Heart right ventricle (tissue), 16 donors: ENCODE data around the gene GNPDA1. TPM values are rescaled to one million over a fixed set of nuclear protein-coding genes. Genes with fewer than 3 reads are reported as not detected.
A peak's percentile ranks its signal among the peaks of the same experiment; 100 is the strongest.

Source experiments
- ATAC-seq, 8 donors: fragments of 200-7000 bp; cut with Tn5 transposase; one replicate each; pipeline ENCODE4 v1.9.1; 2020; ENCODE audit warnings: mild to moderate bottlenecking in 8 of 8, moderate library complexity in 8 of 8, moderate number of reproducible peaks in 1 of 8
- DNase-seq, 2 donors: peaks; one replicate each; pipeline ENCODE4 v3.0.0-alpha.2; 2020
- H3K27ac ChIP-seq, 10 donors: fragments of 200-600 bp; sonication (generic) in 2 of 10; one replicate each; pipeline versions ENCODE4 v1.5.0 to v1.8.0; 2020 to 2022; ENCODE audit warnings: mild to moderate bottlenecking in 3 of 10
- H3K27me3 ChIP-seq, 7 donors: fragments of 200-600 bp; one replicate each; pipeline ENCODE4 v1.8.0; 2021 to 2022; ENCODE audit warnings: mild to moderate bottlenecking in 2 of 7
- H3K36me3 ChIP-seq, 9 donors: fragments of 200-600 bp; sonication (generic) in 1 of 9; one replicate each; pipeline versions ENCODE4 v1.5.0 to v1.8.0; 2020 to 2022; ENCODE audit warnings: mild to moderate bottlenecking in 2 of 9
- H3K4me1 ChIP-seq, 9 donors: fragments of 200-600 bp; sonication (generic) in 1 of 9; one replicate each; pipeline versions ENCODE4 v1.5.0 to v1.8.0; 2020 to 2022; ENCODE audit warnings: mild to moderate bottlenecking in 4 of 9
- H3K4me3 ChIP-seq, 10 donors: fragments of 200-600 bp; sonication (generic) in 2 of 10; one replicate each; pipeline versions ENCODE4 v1.5.0 to v1.8.0; 2020 to 2022; ENCODE audit warnings: mild to moderate bottlenecking in 7 of 10, moderate library complexity in 2 of 10
- H3K9me3 ChIP-seq, 11 donors: fragments of 200-600 bp in 10 of 11; sonication (generic) in 2 of 11; one replicate each; pipeline versions ENCODE4 v1.5.0 to v1.8.0; 2013 to 2022; ENCODE audit warnings: mild to moderate bottlenecking in 2 of 11, control low read depth in 1 of 11, moderate library complexity in 1 of 11
- CTCF ChIP-seq, 9 donors: fragments of 200-600 bp; sonication (generic) in 2 of 9; IDR thresholded peaks; one replicate each; pipeline versions ENCODE4 v1.5.0 to v1.8.0; 2021 to 2022; ENCODE audit warnings: antibody characterized with exemption in 9 of 9, mild to moderate bottlenecking in 5 of 9, moderate library complexity in 1 of 9
- WGBS, 2 donors: extraction: QIAGEN DNeasy Blood & Tissue Kit; methylation state at CpG; one replicate each; pipeline ENCODE4 v1.1.7; 2013; ENCODE audit warnings: inconsistent platforms in 1 of 2; 5-methylcytosine and 5-hydroxymethylcytosine counted together
- intact Hi-C, 10 donors: fragments of 100-400 bp; cut with DNase I; formaldehyde crosslinking; loops; one replicate each; pipeline versions ENCODE4 v1.11.1 to v1.14.2; 2022
- long read RNA-seq, 3 donors: library from polyadenylated mRNA; unstranded; transcript quantifications; one replicate each; pipeline ENCODE4 v2.0.0, GENCODE V29; 2020 to 2021
- polyA plus RNA-seq, 2 donors: library from polyadenylated mRNA; stranded (reverse); fragments of 200-250 nt; gene quantifications; one replicate each; pipeline ENCODE4 v1.2.3, GENCODE V29; 2013
- total RNA-seq, 10 donors: library from RNA; stranded (reverse); fragmentation: NEBNext Ultra II Directional in 3 of 10; extraction: Animal tissue kit (Norgen Biotek cat#: 25700) in 3 of 10; gene quantifications; one replicate each; pipeline versions ENCODE4 v1.2.1 to v1.2.4, GENCODE V29; 2021 to 2023
- donor health status: Arrhythmogenic right ventricular cardiomyopathy.
- donor health status: ischemic (EF 13 %, LVEDD 7.1; RV severe dilation, severe dysfunction).
- donor health status: healthy with polysubstance abuse.
- donor health status: DM: no; HTN: yes; CAD: no.
- donor health status: DM: no; HTN: no; CAD: no.
- donor health status: ischemic (EF 25% LVEDD 6.9; RV normal size, moderate dysfunction).
- donor health status: ischemic (EF 25% LVEDD 5.7; RV mildly dilated, moderate dysfunction).
- donor health status: healthy.
- donor health status: DM: yes; HTN: yes; CAD: no.
- donor health status: Ischemic cardiomyopathy.
- donor health status: ischemic (EF 35%, LVEDD 5.7; RV mildly dilated, moderate dysfunction).
- donor health status: nonischemic (EF 11% LVEDD 7.7; RV severe dilation, severe dysfunction).
- donor health status: DM: yes; HTN: yes; CAD: no.
- donor health status: PGD.
- donor health status: ischemic (EF 29% LVEDD 5.4; RV normal size, mild dysfunction).
- donor health status: nonischemic (EF 23%, LVEDD 6.1; RV moderate dilation, normal function).

GNPDA1 gene
- 10 to 100 TPM; 18.9 to 24.3 (median 20.9) TPM for total RNA-seq
- 10 to 100 TPM; 11.6 to 14.3 TPM for polyA plus RNA-seq
- long read RNA-seq, donor 1, transcript GNPDA1-201 (7 exons, 2,273 nt) = major isoform, 24 of 31 reads
- long read RNA-seq, donor 1, partial matches to known transcripts = 0 of 31 reads
- long read RNA-seq, donor 1, other reads (novel, unspliced or antisense) = 3 of 31 reads
- long read RNA-seq, donor 2, transcript GNPDA1-201 (7 exons, 2,273 nt) = major isoform, 29 of 35 reads
- long read RNA-seq, donor 2, partial matches to known transcripts = 1 of 35 reads
- long read RNA-seq, donor 2, other reads (novel, unspliced or antisense) = 4 of 35 reads
- long read RNA-seq, donor 3, transcript GNPDA1-201 (7 exons, 2,273 nt) = major isoform, 47 of 60 reads
- long read RNA-seq, donor 3, transcript GNPDA1-210 (6 exons, 2,980 nt) = minor isoform, 6 of 60 reads
- long read RNA-seq, donor 3, partial matches to known transcripts = 3 of 60 reads
- long read RNA-seq, donor 3, other reads (novel, unspliced or antisense) = 3 of 60 reads

DNA sequence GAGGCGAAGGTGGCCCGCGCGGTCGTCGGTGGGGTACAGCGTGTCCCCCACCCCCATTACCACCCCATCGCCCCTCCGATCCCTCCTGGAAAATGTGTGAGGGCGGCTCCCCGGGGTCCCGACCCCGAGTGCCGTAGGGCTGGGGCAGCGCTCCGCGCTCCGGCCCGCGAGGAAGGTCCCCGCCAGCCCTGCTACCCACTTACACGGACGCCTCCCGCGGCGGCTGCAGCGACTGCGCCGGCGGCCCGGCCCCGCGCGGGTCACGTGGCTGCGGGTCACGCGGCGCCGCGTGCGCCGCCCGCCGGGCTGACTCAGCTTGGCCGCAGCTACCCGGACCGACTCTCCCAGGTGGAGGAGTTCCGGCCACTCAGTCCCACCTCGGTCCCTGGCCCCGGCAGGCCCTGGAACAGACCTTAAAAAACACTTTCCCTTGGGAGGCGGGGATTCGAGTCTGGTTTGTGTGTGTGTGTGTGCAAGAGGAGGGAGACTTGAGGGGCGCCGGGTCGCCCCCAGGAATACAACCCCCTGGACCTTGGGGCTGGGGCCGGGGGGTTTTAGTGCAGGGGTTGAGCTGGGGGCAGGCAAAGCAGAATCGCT is at the start of gene GNPDA1:
TSS of gene GNPDA1 (minus strand) at position 236 of the 597 bp plus-strand sequence. CDS start 992 bp downstream, outside the sequence.
- intact Hi-C loops = loop anchor here in 6 of 10 donors (2.0 to 10.0 kb wide), 7 partner anchors 49 to 692 kb away; partner anchors contain the start of gene NDFIP1 (in 1 of the 6)
- Histone ChIP-seq H3K4me1 (peaks cover 0 to 51% (median 10%) of the 10 kb centered on the region in 9 donors), H3K27ac (peak within 1 kb of the TSS; percentile 18 to 94 (median 87)), H3K9me3 (no peaks in the 10 kb centered on the region), H3K4me3 (peak within 1 kb of the TSS; percentile 45 to 85 (median 77)), H3K27me3 (no peaks in the 10 kb centered on the region), H3K36me3 (peaks cover 0 to 38% (median 0%) of the 10 kb centered on the region in 9 donors)
- TF ChIP-seq CTCF (IDR thresholded peaks at IDR 0.05) = peak in 3 of 9 donors; percentile 20 to 38 (median 26)
- DNase-seq (peak; percentile 82 to 83), ATAC-seq (peak; percentile 88 to 98 (median 92))
- WGBS, 2 donors = 1 to 2% methylated on average over 53 to 58 of the region's 58 CpGs

GRCh38 chr5:142059304-142059940 is 46.6 kb upstream of the GNPDA1 start:
- Histone ChIP-seq H3K27me3 (no peaks in the 10 kb centered on the region), H3K9me3 (no peaks in the 10 kb centered on the region), H3K36me3 (no peaks in the 10 kb centered on the region), H3K4me1 (peaks cover 0 to 28% (median 13%) of the 10 kb centered on the region in 9 donors), H3K4me3 (no peak overlapping the region), H3K27ac (peak overlapping the region in 5 of 10 donors; percentile 6 to 31 (median 23))
- DNase-seq = peak in 1 of 2 donors; percentile 46
- WGBS, 2 donors = 75 to 89% methylated on average over 1 of the region's 1 CpG
- intact Hi-C loops = loop anchor here in 1 of 10 donors (2.0 kb wide), 1 partner anchor 35 kb away; no protein-coding TSS in a partner anchor
- peak in 7 of 8 donors; percentile 53 to 75 (median 63) for ATAC-seq
- peak in 7 of 9 donors; percentile 18 to 51 (median 37) for TF ChIP-seq CTCF (IDR thresholded peaks at IDR 0.05)

GRCh38 chr5:142057697-142058056 is 44.9 kb upstream of the GNPDA1 start:
- H3K36me3 ChIP-seq = no peaks in the 10 kb centered on the region
- no peak overlapping the region for H3K4me3 ChIP-seq
- ATAC-seq = no peak
- H3K27me3 ChIP-seq = no peaks in the 10 kb centered on the region
- H3K4me1 ChIP-seq = peaks cover 0 to 34% (median 14%) of the 10 kb centered on the region in 9 donors
- intact Hi-C loops = loop anchor here in 1 of 10 donors (2.0 kb wide), 1 partner anchor 37 kb away; no protein-coding TSS in a partner anchor
- DNase-seq = no peak
- H3K9me3 ChIP-seq = no peaks in the 10 kb centered on the region
- H3K27ac ChIP-seq = no peak overlapping the region
- no peak for TF ChIP-seq CTCF (IDR thresholded peaks at IDR 0.05)
